Activated naive CD8-positive, alpha-beta T cell treated with anti-CD3 and anti-CD28 coated beads, Interleukin-2, amount 50 U/mL, for 24 hours (primary cell): ENCODE measurements around the gene KCNG1.
"Not testable (repeated sequence)": the region's sequence is repeated elsewhere in the genome, so short reads cannot be mapped to it uniquely, and the experiment has no call there.

Experiments used
- ATAC-seq: fragments of 150-1000 bp; cut with Tn5 transposase; one replicate; pipeline ENCODE4 v1.10.0; 2021
- DNase-seq: peaks from one replicate; pipeline ENCODE4 v3.0.0; 2021
- H3K27ac Mint-ChIP-seq: one replicate; pipeline ENCODE4 v1.8.0; 2021; ENCODE audit warnings: mild to moderate bottlenecking, mixed read lengths
- H3K27me3 Mint-ChIP-seq: one replicate; pipeline ENCODE4 v1.8.0; 2021; ENCODE audit warnings: mixed read lengths
- H3K36me3 Mint-ChIP-seq: one replicate; pipeline ENCODE4 v1.8.0; 2021; ENCODE audit warnings: low read depth, mixed read lengths
- H3K4me1 Mint-ChIP-seq: one replicate; pipeline ENCODE4 v1.8.0; 2021; ENCODE audit warnings: mixed read lengths
- H3K4me3 Mint-ChIP-seq: one replicate; pipeline ENCODE4 v1.8.0; 2021; ENCODE audit warnings: mild to moderate bottlenecking, moderate library complexity, mixed read lengths
- H3K9me3 Mint-ChIP-seq: one replicate; pipeline ENCODE4 v1.8.0; 2021; ENCODE audit warnings: mixed read lengths

Gene KCNG1

GRCh38 chr20:50995506-50995905, 27.4 kb downstream of the KCNG1 start:
- H3K27ac Mint-ChIP-seq = no peak overlapping the region
- H3K4me3 Mint-ChIP-seq = no peak overlapping the region
- ATAC-seq (no peak), DNase-seq (no peak)
- H3K36me3 Mint-ChIP-seq = no peaks in the 10 kb centered on the region
- H3K4me1 Mint-ChIP-seq = no peaks in the 10 kb centered on the region
- peaks cover 17% of the 10 kb centered on the region for H3K27me3 Mint-ChIP-seq
- no peaks in the 10 kb centered on the region for H3K9me3 Mint-ChIP-seq

- no peak for ATAC-seq
- H3K27me3 Mint-ChIP-seq = peaks cover 15% of the 10 kb centered on the region
- no peak overlapping the region for H3K4me3 Mint-ChIP-seq
- H3K9me3 Mint-ChIP-seq = no peaks in the 10 kb centered on the region
- no peaks in the 10 kb centered on the region for H3K4me1 Mint-ChIP-seq
- H3K27ac Mint-ChIP-seq = no peak overlapping the region
- DNase-seq = no peak
- H3K36me3 Mint-ChIP-seq = no peaks in the 10 kb centered on the region
Measured at GRCh38 chr20:50993876-50994275, 29.0 kb downstream of the KCNG1 start.

DNA sequence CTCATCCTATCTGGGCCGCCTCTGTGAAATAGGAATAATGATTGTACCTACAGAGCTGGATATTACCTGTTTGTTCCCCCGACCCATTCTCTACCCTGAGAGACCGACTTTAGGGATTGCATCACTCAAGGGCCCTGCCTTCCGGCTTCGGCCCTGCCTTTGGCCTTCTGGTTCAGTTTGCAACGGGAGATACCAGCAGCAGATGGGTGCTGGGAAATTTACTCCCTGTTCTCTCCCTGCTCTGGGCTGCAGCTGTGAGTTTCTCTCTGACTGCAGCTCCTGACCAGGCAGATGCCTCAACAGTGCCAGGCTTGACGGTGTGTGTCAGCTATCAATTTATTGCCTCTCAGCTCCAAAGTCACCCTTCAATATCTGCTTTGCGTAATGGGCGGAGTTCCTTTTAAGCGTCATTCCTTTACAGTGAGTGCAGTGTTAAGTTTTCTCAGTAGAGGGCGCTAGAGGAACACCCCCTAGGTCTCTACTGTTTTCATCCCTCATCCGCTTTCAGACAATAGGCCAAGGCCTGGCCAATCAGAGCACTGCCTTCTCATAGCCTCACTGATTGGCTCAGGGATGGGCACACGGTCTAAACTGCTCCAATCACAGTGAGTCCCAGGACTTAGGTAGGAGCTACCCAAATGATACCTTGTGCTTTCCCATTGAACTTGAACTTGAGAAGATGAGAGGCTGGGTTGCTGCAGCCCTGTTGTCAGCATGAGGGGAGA, 30.0 kb downstream of the KCNG1 start:
- ATAC-seq = peak; percentile 100
- Mint-ChIP-seq H3K27me3 (peaks cover 12% of the 10 kb centered on the region), H3K4me3 (no peak overlapping the region), H3K27ac (peak overlapping the region; percentile 39), H3K9me3 (no peaks in the 10 kb centered on the region), H3K4me1 (no peaks in the 10 kb centered on the region), H3K36me3 (no peaks in the 10 kb centered on the region)
- DNase-seq = peak; percentile 51

DNA sequence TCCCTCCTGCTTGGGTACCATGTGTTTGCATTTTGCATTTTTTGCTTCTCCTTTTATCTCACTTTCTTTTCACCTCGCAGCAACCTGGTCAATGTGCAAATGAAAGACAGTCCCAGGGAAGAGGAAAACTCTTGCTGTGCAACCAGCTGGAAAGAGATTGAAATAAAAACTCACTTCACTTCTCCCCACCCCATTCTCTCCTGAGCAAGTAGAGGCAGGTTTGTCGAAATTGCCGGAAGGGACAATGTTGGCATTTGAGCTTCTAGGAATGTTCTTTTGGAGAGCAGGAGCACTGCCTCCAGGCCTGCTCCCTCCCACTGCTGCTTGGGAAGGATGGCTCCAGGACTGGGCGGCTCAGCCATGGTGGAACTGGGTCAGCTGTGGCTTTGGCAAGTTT, 30.6 kb downstream of the KCNG1 start:
- H3K27me3 Mint-ChIP-seq = peaks cover 15% of the 10 kb centered on the region
- no peak for ATAC-seq
- no peaks in the 10 kb centered on the region for H3K9me3 Mint-ChIP-seq
- no peak overlapping the region for H3K27ac Mint-ChIP-seq
- no peak for DNase-seq
- H3K4me1 Mint-ChIP-seq = no peaks in the 10 kb centered on the region
- H3K36me3 Mint-ChIP-seq = no peaks in the 10 kb centered on the region
- no peak overlapping the region for H3K4me3 Mint-ChIP-seq

DNA sequence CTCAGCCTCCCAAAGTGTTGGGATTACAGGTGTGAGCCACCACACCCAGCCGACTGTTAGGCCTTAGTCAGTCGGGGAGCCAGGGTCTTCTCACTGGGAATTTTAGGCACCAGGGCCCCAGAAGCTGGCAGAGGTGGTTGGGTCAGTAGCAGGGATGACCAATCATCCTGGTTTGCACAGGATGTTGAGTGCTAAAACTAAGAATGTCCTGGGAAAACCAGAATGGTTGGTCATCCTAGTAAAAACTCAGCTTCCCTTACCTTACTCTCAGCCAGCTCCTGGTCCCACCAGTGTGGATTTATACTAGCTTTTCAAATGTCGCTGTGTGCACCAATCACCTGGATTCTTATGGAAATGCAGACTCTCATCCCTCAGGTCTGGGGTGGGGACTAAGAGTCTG, 31.8 kb downstream of the KCNG1 start:
- no peaks in the 10 kb centered on the region for H3K36me3 Mint-ChIP-seq
- DNase-seq = no peak
- H3K27ac Mint-ChIP-seq = no peak overlapping the region
- H3K27me3 Mint-ChIP-seq = peaks cover 20% of the 10 kb centered on the region
- no peak overlapping the region for H3K4me3 Mint-ChIP-seq
- no peaks in the 10 kb centered on the region for H3K9me3 Mint-ChIP-seq
- no peaks in the 10 kb centered on the region for H3K4me1 Mint-ChIP-seq
- no peak for ATAC-seq

DNA sequence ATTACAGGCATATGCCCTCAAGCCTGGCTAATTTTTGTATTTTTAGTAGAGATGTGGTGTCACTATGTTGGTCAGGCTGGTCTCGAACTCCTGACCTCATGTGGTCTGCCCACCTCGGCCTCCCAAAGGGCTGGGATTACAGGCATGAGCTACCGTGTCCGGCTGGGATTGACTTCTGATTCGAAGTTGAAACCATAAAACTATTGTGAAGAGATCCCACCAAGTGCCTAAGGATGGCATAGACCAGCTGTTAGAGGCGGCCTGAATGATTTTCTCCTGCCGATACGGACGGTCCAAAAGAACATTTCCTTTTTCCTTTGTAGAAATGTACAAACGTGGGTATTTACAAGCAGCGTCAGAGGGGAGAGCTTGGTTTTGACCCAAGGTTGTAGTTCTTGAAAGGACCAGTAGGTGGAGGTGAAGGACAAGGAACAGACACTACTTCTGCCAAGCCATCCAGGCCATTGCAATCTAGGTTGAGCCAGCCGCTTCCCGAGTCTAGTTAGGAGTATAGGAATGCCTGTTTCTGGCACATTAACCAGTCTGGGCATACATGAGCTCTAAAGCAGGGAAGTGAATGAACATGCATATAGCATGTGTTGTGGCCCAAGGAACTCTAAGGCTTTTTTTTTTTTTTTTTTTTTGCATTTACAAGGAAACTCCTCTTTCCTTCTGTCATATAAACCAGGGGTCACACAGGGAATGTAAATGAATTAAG, 35.3 kb downstream of the KCNG1 start:
- Mint-ChIP-seq H3K9me3 (no peaks in the 10 kb centered on the region), H3K4me3 (no peak overlapping the region), H3K4me1 (peaks cover 2% of the 10 kb centered on the region), H3K27ac (no peak overlapping the region), H3K36me3 (no peaks in the 10 kb centered on the region), H3K27me3 (peaks cover 34% of the 10 kb centered on the region)
- peak; percentile 67 for DNase-seq
- peak; percentile 91 for ATAC-seq

DNA sequence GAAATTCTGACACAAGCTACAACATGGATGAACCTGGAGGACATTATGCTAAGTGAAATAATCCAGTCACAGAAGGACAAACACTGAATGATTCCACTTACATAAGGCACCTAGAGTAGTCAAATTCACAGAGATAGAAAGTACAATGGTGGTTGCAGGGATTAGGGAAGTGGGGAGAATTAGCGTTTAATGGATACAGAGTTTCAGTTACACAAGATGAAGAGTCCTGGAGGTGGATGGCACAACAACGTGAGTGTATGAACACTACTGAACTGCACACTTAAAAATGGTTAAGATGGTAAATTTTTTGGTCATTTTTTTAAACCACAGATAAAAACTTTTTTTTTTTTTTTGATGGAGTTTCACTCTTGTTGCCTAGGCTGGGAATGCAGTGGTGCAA, 39.6 kb downstream of the KCNG1 start:
- Mint-ChIP-seq H3K9me3 (no peaks in the 10 kb centered on the region), H3K4me1 (peaks cover 33% of the 10 kb centered on the region), H3K27me3 (peaks cover 51% of the 10 kb centered on the region)

GRCh38 chr20:50982363-50982762, 40.5 kb downstream of the KCNG1 start:
- H3K27ac Mint-ChIP-seq = peak overlapping the region; percentile 19
- no peaks in the 10 kb centered on the region for H3K9me3 Mint-ChIP-seq
- no peak overlapping the region for H3K4me3 Mint-ChIP-seq
- H3K36me3 Mint-ChIP-seq = peaks cover 2% of the 10 kb centered on the region
- peaks cover 51% of the 10 kb centered on the region for H3K27me3 Mint-ChIP-seq
- H3K4me1 Mint-ChIP-seq = peaks cover 33% of the 10 kb centered on the region
- no peak for ATAC-seq
- DNase-seq = peak; percentile 21

More for the DNA sequence above, 39.6 kb downstream of the KCNG1 start:
- ATAC-seq = no peak
- peaks cover 2% of the 10 kb centered on the region for H3K36me3 Mint-ChIP-seq
- DNase-seq = no peak
- no peak overlapping the region for H3K27ac Mint-ChIP-seq
- no peak overlapping the region for H3K4me3 Mint-ChIP-seq

- peaks cover 33% of the 10 kb centered on the region for H3K4me1 Mint-ChIP-seq
- peak overlapping the region; percentile 79 for H3K27ac Mint-ChIP-seq
- H3K9me3 Mint-ChIP-seq = no peaks in the 10 kb centered on the region
- DNase-seq (no peak), ATAC-seq (no peak)
- H3K27me3 Mint-ChIP-seq = peaks cover 49% of the 10 kb centered on the region
- peaks cover 2% of the 10 kb centered on the region for H3K36me3 Mint-ChIP-seq
- H3K4me3 Mint-ChIP-seq = no peak overlapping the region
Measured at GRCh38 chr20:50981714-50982048, 41.2 kb downstream of the KCNG1 start.

- Mint-ChIP-seq H3K27me3 (peaks cover 45% of the 10 kb centered on the region), H3K36me3 (peaks cover 2% of the 10 kb centered on the region), H3K27ac (peak overlapping the region; percentile 95), H3K9me3 (no peaks in the 10 kb centered on the region), H3K4me1 (peaks cover 33% of the 10 kb centered on the region), H3K4me3 (peak overlapping the region; percentile 45)
- DNase-seq (peak; percentile 84), ATAC-seq (no peak)
Measured at GRCh38 chr20:50980851-50981713, 41.8 kb downstream of the KCNG1 start.

GRCh38 chr20:50980071-50980681, 42.7 kb downstream of the KCNG1 start:
- peak; percentile 97 for ATAC-seq
- peaks cover 44% of the 10 kb centered on the region for H3K27me3 Mint-ChIP-seq
- H3K36me3 Mint-ChIP-seq = peaks cover 2% of the 10 kb centered on the region

DNA sequence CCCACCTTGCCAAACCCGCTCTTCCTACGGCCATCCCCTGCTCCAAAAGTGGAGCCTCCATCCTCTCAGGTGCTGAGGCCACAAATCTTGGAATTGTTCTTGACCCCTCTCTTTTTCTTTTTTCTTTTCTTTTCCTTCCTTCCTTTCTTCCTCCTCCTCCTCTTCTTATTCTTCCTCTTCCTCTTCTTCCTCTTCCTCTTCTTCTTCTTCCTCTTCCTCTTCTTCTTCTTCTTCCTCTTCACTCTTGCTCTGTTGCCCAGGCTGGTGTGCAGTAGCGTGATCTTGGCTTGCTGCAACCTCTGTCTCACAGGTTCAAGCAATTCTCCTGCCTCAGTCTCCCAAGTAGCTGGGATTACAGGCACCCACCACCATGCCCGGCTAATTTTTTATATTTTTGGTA, 44.4 kb downstream of the KCNG1 start:
- Mint-ChIP-seq H3K4me1 (peaks cover 33% of the 10 kb centered on the region), H3K27me3 (peaks cover 33% of the 10 kb centered on the region), H3K27ac (peak overlapping the region; percentile 21)
- DNase-seq, H3K36me3 Mint-ChIP-seq, ATAC-seq, H3K9me3 Mint-ChIP-seq, H3K4me3 Mint-ChIP-seq: not testable (repeated sequence)

More at GRCh38 chr20:50980071-50980681, 42.7 kb downstream of the KCNG1 start:
- Mint-ChIP-seq H3K27ac (peak overlapping the region; percentile 95), H3K9me3 (no peaks in the 10 kb centered on the region), H3K4me1 (peaks cover 33% of the 10 kb centered on the region), H3K4me3 (peak overlapping the region; percentile 37)
- DNase-seq = peak; percentile 68

GRCh38 chr20:50977066-50978021, 45.6 kb downstream of the KCNG1 start:
- H3K27me3 Mint-ChIP-seq = peaks cover 27% of the 10 kb centered on the region
- H3K4me1 Mint-ChIP-seq = peaks cover 28% of the 10 kb centered on the region
- DNase-seq (no peak), ATAC-seq (no peak)
- no peaks in the 10 kb centered on the region for H3K9me3 Mint-ChIP-seq
- peaks cover 2% of the 10 kb centered on the region for H3K36me3 Mint-ChIP-seq
- no peak overlapping the region for H3K4me3 Mint-ChIP-seq
- H3K27ac Mint-ChIP-seq = no peak overlapping the region
